HCT116 (cell line): ENCODE results near the gene CIBAR2.

Experiments
- ATF3 ChIP-seq: IDR thresholded peaks from 2 replicates; pipeline ENCODE4 v1.6.1; 2012
- CBX3 ChIP-seq: IDR thresholded peaks from 2 replicates; pipeline ENCODE4 v1.6.1; 2012; ENCODE audit warnings: low read depth
- ELF1 ChIP-seq: IDR thresholded peaks from 2 replicates; pipeline ENCODE4 v1.6.1; 2012; ENCODE audit warnings: low read depth, borderline replicate concordance
- EZH2 ChIP-seq: fragments of 200-600 bp; sonication (generic); IDR thresholded peaks from 2 replicates; pipeline ENCODE4 v1.6.1; 2017; ENCODE audit warnings: antibody characterized with exemption, mixed run types
- EZH2phosphoT487 ChIP-seq: fragments of 200-600 bp; IDR thresholded peaks from 2 replicates; pipeline ENCODE4 v1.6.1; 2018; ENCODE audit warnings: antibody characterized with exemption, borderline replicate concordance
- JUND ChIP-seq: IDR thresholded peaks from 2 replicates; pipeline ENCODE4 v1.6.1; 2012
- POLR2A ChIP-seq: IDR thresholded peaks from 2 replicates; pipeline ENCODE4 v1.7.0; 2011; ENCODE audit warnings: borderline replicate concordance; ENCODE audit not compliant: insufficient read depth, insufficient read length; ENCODE audit errors: extremely low read depth
- POLR2AphosphoS5 ChIP-seq: IDR thresholded peaks from 2 replicates; pipeline ENCODE4 v1.6.1; 2011; ENCODE audit warnings: mild to moderate bottlenecking, low read depth, low read length, moderate library complexity
- RAD21 ChIP-seq: IDR thresholded peaks from 2 replicates; pipeline ENCODE4 v1.6.1; 2012; ENCODE audit warnings: low read depth, mild to moderate bottlenecking
- SIN3A ChIP-seq: IDR thresholded peaks from 2 replicates; pipeline ENCODE4 v1.6.1; 2012; ENCODE audit warnings: low read depth
- SP1 ChIP-seq: IDR thresholded peaks from 2 replicates; pipeline ENCODE4 v1.6.1; 2012; ENCODE audit warnings: low read depth
- ZNF274 ChIP-seq: fragments of 200-500 bp; sonication (Bioruptor generic); IDR thresholded peaks from 2 replicates; pipeline ENCODE4 v1.6.1; 2014; ENCODE audit warnings: mild to moderate bottlenecking, low read depth, low read length, inconsistent platforms
- TF ChIP-seq, protein P1 (sequence below), 3 experiments: fragments of 200-600 bp in 1 of 3; sonication (generic) in 1 of 3; IDR thresholded peaks in 2 of 3; conservative IDR thresholded peaks in 1 of 3; 2 replicates each; pipeline ENCODE4 v1.5.1; 2012 to 2017; ENCODE audit warnings: low read depth in 2 of 3, low read length in 2 of 3, antibody characterized with exemption in 1 of 3, borderline replicate concordance in 1 of 3, control low read depth in 1 of 3, mild to moderate bottlenecking in 1 of 3, mixed read lengths in 1 of 3, mixed run types in 1 of 3, moderate library complexity in 1 of 3; ENCODE audit not compliant: insufficient read depth in 1 of 3
- TF ChIP-seq, protein P2 (sequence below): IDR thresholded peaks from 2 replicates; pipeline ENCODE4 v1.6.1; 2012

- TF ChIP-seq POLR2AphosphoS5 (no peak), RAD21 (no peak), CBX3 (no peak), EZH2phosphoT487 (no peak), POLR2A (no peak), ZNF274 (no peak), JUND (no peak), ATF3 (no peak), EZH2 (no peak), SIN3A (no peak), SP1 (no peak), ELF1 (no peak)
- TF ChIP-seq, protein P1, sequence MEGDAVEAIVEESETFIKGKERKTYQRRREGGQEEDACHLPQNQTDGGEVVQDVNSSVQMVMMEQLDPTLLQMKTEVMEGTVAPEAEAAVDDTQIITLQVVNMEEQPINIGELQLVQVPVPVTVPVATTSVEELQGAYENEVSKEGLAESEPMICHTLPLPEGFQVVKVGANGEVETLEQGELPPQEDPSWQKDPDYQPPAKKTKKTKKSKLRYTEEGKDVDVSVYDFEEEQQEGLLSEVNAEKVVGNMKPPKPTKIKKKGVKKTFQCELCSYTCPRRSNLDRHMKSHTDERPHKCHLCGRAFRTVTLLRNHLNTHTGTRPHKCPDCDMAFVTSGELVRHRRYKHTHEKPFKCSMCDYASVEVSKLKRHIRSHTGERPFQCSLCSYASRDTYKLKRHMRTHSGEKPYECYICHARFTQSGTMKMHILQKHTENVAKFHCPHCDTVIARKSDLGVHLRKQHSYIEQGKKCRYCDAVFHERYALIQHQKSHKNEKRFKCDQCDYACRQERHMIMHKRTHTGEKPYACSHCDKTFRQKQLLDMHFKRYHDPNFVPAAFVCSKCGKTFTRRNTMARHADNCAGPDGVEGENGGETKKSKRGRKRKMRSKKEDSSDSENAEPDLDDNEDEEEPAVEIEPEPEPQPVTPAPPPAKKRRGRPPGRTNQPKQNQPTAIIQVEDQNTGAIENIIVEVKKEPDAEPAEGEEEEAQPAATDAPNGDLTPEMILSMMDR (IDR thresholded peaks at IDR 0.05 in 2 of 3, conservative IDR thresholded peaks at IDR 0.05 in 1 of 3; ENCODE audit: borderline replicate concordance in 1 of 3, insufficient read depth in 1 of 3, low read depth in 2 of 3, low read length in 2 of 3) = no peak
- TF ChIP-seq, protein P2, sequence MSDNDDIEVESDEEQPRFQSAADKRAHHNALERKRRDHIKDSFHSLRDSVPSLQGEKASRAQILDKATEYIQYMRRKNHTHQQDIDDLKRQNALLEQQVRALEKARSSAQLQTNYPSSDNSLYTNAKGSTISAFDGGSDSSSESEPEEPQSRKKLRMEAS = no peak
These were observed 1.6 kb upstream of the CIBAR2 start for GRCh38 chr16:85113913-85114312.
